PC-9 (cell line): ENCODE results near the gene SUSD3.

Experiments used
- EZH2 ChIP-seq: fragments of 200-600 bp; sonication (generic); IDR thresholded peaks from 2 replicates; pipeline ENCODE4 v1.8.0; 2017; ENCODE audit warnings: antibody characterized with exemption, low read depth
- TF ChIP-seq, protein P1 (sequence below): fragments of 200-600 bp; sonication (generic); conservative IDR thresholded peaks from 2 replicates; pipeline ENCODE4 v1.6.1; 2017; ENCODE audit warnings: mixed run types, antibody characterized with exemption, mild to moderate bottlenecking, moderate library complexity

DNA sequence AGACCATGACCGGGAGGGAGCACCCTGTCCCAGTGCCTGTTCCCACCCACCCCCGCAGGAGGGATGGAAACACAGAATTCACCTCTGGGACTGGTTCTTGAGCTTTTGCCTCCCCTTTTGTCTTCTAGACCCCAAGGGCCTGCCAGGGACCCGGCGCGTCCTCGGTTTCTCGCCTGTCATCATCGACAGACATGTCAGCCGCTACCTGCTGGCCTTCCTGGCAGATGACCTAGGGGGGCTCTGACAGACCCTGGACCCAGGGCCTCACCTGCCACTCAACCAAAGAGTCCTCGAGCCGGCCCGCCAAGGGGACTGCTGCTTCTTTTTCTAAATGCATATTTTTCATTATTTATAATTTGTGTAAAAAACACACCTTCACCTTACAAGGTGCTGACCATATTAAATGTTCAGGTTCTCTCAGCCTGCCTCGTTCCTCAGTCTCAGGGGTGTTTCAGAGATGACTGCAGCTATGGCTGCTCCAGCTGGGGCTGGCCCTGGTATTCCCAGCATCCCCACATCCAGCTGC, 54.4 kb downstream of the SUSD3 start:
- TF ChIP-seq, protein P1, sequence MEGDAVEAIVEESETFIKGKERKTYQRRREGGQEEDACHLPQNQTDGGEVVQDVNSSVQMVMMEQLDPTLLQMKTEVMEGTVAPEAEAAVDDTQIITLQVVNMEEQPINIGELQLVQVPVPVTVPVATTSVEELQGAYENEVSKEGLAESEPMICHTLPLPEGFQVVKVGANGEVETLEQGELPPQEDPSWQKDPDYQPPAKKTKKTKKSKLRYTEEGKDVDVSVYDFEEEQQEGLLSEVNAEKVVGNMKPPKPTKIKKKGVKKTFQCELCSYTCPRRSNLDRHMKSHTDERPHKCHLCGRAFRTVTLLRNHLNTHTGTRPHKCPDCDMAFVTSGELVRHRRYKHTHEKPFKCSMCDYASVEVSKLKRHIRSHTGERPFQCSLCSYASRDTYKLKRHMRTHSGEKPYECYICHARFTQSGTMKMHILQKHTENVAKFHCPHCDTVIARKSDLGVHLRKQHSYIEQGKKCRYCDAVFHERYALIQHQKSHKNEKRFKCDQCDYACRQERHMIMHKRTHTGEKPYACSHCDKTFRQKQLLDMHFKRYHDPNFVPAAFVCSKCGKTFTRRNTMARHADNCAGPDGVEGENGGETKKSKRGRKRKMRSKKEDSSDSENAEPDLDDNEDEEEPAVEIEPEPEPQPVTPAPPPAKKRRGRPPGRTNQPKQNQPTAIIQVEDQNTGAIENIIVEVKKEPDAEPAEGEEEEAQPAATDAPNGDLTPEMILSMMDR: no peak
- TF ChIP-seq EZH2: no peak
